Measurements from ENCODE around the gene SNRNP40.
"Not testable (repeated sequence)": the region's sequence is repeated elsewhere in the genome, so short reads cannot be mapped to it uniquely, and the experiment has no call there.

Gene SNRNP40

DNA sequence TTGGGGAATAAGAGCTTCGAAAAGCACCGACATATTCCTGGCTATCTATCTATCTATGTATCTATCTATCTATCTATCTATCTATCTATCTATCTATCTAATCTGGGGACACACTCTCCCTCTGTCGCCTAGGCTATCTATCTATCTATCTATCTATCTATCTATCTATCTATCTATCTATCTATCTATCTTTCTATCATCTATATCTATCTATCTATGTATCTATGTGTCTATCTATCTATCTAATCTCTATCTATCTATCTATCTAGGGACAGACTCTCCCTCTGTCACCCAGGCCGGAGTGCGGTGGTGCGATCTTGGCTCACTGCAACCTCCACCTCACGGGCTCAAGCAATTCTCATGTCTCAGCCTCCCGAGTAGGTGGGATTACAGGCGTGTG is 14.2 kb downstream of the SNRNP40 start:
- not testable (repeated sequence) for DNase-seq (ENCODE audit: low spot score)

DNA sequence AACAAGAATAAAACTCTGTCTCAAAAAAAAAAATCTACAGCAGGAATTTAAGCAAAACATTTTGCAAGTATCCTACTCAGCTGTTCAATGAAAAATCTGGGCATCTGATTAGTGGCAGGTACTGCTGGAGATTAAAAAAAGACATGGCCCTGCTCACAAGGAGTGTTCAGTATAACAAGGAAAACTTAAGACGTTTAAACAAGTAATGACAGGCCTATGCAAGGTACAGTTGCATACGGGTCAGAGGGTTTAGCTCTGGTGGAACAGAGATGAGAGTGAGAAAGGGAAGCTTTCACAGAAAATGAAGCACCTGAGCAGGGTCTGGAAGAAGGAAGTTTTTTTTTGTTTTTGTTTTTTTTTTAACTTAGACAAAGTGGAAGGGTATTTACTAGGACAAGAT is 23.0 kb downstream of the SNRNP40 start:
- DNase-seq (ENCODE audit: low spot score) = no peak

DNA sequence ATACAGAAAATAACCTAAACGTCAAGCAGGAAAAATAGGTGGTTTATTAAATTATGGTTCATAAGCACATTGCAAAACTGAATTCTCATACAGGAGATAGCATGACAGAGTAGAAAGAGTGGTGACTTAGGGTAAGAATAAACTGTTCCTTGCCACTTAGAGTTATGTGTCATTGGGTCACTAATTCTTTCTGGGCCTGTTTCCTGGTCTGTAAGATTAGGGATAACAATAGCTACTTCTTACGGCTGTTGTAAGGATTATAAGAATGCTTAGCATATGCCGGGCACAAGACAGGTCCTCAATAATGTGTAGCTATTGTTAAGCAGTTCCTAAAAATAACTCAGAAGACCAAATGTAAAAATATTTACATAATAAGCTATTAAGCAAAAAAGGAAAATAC is 24.2 kb downstream of the SNRNP40 start:
- DNase-seq (ENCODE audit: low spot score) = no peak

DNA sequence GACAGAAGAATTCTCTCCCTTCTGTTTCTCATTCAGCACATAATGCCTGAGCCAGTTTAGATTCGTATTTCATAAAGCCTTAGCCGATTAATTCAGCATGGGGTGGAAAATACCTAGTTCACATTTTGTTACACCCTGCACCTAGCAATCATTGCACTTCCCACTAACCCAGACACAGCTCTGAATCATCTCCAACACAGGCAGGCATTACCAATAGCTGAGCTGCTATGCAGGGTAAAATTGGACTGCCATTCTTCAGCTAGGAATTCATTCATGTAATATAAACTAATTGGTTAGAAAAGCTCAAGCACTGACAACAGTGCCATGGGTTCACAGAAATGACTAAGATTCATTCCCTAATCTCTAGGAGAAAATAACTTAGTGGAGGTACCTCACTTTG is 30.0 kb downstream of the SNRNP40 start:
- peak; percentile 69 for DNase-seq (ENCODE audit: low spot score)

DNA sequence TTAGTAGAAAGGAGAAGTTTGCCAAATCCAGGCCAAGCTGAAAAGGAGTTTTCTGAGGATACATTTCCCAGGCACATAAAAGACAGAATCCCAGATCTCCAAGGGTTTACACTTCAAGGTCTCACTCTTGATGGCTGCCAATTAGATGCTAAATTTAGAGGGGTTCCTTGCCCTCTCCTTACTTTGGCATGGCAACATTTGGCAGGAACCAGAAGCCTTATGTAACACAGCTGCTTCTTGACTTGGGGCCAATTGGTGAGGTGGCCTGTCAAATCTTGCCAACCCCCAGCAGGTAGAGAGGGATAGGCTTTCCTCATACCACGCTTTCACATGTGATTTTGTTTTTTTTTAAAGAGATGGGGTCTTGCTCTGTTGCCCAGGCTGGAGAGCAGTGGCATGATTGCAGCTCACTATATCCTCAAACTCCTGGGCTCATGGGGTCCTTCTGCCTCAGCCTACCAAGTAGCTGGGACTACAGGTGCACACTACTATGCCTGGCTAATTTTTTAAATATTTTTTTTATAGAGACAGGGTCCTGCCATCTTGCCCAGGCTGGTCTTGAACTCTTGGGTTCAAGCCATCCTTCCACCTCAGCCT is 31.7 kb downstream of the SNRNP40 start:
- DNase-seq (ENCODE audit: low spot score) = no peak

DNA sequence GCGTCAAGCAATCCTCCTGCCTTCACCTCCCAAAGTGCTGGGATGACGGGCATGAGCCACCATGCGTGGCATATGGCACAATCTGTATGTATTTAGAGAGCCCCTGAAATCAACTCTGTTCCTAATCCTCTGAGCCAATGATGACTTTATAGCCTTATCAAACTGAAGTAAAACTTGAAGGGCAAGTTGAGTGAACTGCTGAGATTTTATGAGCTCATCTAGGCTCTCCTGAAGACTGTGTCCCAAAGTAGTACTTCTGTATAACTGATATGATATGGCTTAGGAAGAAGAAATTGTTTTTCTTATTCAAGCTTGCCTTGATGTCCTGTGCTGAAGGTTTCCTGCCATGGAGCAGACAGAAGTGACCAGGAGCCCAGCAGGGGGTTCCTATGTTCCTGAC is 33.2 kb downstream of the SNRNP40 start:
- DNase-seq (ENCODE audit: low spot score) = no peak

DNA sequence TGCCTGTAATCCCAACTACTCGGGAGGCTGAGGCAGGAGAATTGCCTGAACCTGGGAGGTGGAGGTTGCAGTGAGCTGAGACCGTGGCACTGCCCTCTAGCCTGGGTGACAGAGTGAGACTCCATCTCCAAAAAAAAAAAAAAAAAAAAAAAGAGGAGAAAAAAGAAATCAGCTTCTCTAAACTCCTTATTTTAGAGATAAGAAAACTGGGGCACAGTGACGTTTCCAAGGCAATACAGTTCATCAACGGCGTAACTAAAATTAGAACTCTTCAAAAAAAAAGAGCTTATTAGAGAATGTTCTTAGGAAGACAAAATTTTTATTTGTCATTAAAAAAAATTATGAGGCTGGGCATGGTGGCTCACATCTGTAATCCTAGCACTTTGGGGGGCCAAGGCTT is 34.2 kb downstream of the SNRNP40 start:
- DNase-seq (ENCODE audit: low spot score) = not testable (repeated sequence)

DNA sequence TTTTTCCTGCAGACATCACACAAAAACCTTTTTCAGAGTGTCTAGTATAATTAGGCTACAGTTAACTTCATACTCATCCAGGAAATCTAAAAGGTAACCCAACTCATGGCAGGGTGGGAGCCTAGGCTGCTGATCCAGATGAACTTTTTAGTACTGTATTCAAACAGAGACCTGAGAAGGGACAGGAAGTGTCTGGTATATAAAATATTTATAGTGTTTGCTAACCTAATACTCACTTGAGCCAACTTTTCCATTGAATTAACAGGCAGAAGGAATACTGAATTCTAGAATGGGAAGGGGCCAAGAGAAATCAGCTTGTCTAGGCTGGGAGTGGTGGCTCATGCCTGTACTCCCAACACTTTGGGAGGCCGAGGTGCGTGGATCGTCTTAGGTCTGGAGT is 34.7 kb downstream of the SNRNP40 start:
- DNase-seq (ENCODE audit: low spot score) = no peak

DNA sequence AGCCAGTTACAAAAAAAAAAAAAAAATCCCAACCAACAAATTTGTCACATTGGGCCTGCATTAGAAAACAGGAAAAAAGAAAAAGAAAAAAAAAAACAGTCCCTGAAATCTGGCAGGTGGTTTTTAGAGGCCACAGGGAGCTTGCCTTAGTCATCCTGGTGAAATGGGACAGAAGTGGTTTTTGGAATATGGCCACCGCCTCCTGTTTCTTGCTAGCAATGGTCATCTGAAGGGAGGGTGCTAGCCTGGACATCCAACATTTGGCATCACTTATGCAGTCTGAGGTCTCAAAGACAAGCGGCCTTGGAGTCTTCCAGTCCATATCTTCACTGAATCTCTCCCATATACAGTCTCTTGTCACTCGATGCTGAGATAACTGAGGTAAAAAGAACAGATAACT is 36.8 kb downstream of the SNRNP40 start:
- DNase-seq (ENCODE audit: low spot score) = no peak

DNA sequence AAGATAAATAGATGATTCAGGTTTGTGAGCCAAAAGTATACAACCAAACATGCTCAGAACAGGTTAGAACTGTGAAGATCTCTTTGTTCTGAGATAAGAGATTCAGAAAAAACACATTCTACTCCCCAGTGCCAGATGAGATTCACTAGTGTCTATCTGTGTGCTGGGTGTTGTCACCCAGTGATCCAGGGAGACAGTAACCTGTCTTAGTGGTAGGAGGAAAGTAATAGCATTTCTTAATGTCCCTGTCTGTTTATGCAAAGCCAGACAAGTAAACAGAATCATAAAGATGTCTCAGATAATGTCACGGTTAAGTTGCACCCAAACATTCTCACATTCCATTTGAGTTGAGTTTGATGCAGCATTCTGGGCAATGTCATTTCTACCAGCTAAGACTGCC is 38.0 kb downstream of the SNRNP40 start:
- no peak for DNase-seq (ENCODE audit: low spot score)

DNA sequence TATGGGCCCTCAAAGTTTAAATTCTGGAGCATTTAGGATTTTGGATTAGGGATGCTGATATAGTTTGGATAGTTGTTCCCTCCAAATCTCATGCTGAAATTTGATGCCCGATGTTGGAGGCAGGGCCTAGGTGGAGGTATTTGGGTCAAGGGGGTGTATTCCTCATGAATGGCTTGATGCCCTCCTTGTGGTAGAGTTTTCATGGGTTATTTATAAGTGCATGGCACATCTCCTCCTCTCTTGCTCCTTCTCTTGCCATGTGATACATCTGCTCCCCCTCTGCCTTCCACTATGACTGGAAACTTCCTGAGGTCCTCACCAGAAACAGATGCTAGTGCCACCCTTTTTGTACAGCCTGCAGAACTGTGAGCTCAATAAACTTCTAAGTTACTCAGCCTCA is 39.4 kb downstream of the SNRNP40 start:
- no peak for DNase-seq (ENCODE audit: low spot score)

DNA sequence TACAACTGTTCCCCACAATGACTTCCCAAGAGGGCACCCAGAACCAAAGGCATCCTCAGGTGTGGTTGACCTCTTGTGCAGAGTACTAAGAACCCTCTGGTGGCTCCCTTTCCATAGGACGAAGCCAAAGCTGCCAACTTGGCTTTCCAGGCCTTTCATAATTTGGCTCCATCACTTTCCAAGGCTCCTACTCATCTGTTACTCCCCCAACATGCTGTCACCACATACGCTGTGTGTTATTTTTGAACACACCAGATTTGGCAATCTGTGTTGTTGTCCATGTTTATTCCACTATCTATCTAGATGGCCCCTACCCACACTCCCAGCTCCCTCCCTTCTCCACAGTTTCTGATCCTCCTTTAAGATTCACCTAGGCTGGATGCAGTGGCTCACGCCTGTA is 46.7 kb downstream of the SNRNP40 start:
- no peak for DNase-seq (ENCODE audit: low spot score)

DNA sequence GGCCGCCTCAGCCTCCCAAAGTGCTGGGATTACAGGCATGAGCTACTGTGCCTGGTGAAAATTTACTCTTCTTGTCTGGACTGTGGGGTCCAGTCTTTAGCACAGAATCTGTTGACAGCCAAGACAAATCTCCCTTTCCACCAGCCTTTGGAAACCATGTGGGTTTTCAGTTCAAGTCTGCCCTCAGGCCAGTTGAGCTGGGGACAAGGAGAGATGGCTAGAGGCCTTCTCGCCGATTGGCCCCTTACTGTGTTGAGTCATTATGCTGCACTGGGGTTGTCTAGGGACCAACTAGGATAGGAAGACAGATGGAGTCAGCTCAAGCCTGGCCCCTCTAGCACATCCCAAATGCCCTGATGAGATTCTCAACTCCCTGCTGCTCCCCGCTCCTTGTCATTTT is 48.3 kb downstream of the SNRNP40 start:
- no peak for DNase-seq (ENCODE audit: low spot score)

DNA sequence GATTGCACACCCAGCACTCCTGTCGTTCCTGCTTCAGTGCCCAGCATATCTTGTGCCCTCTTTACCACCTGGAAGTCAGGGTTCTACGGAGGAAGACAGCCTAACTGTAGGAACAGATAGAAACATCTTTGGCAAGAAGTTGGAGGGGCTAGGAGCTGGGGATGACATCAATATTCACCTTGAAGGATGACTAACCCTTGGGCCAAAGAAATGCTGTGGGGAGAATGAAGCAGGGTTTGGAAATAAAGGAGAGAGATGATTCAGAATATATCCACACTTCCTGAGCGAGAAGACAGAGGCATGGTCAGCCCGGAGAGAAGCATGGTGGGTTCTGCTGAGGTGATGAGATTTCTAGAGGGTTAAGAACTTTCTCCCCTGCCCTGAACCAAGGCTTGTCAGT is 52.3 kb downstream of the SNRNP40 start:
- no peak for DNase-seq (ENCODE audit: low spot score)

DNA sequence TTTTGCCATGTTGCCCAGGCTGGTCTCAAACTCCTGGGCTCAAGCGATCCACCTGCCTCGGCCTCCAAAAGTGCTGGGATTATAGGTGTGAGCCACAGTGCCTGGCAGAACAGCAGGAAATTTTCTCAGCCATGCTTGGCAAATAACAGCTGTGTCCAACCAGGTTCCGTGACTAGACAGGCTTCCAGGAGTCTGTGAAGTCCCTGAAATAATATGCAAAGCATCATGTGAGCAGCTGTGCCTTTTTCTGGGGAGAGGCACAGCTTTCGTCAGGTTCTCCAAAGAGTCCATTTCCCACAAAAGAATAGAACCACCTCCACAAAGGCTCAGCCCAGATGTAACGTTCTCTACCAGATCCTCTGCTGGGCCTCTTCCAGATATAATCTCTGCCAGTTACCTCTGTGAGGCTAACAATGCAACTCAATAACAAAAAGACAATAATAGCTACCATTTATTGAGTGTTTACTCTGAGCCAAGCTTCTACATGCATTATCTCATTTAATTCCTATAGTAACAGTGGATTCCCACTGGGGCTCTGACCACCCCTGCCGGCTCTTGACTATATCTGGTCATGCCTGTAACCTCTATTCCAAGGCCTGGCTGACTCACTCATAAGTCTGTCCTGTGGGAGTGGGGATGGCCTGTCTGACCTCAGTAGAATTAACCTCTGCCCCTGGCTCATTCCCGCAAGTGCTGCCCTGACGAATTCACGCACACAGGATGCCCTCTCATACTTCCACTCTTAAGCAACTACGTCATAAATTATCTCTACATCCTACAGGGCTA is 52.9 kb downstream of the SNRNP40 start:
- no peak for DNase-seq (ENCODE audit: low spot score)

DNA sequence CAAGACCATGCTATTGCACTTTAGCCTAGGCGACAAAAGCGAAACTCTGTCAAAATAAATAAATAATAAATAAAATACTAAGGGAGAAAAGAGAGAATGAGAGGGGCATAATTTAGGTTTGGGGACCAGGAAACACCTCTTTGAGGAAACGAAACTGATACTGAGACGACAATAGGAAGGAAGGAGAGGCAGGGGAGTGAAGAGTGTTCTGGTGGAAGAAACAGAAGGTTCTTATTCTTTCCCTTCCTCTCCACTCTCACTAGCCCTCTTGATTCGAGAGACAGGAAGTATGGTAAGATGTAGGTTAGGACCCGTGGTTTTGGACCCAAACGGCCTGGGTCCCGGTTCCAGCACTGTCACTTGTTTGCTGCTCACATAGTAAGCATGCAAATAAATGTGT is 55.3 kb downstream of the SNRNP40 start:
- DNase-seq (ENCODE audit: low spot score) = no peak

DNA sequence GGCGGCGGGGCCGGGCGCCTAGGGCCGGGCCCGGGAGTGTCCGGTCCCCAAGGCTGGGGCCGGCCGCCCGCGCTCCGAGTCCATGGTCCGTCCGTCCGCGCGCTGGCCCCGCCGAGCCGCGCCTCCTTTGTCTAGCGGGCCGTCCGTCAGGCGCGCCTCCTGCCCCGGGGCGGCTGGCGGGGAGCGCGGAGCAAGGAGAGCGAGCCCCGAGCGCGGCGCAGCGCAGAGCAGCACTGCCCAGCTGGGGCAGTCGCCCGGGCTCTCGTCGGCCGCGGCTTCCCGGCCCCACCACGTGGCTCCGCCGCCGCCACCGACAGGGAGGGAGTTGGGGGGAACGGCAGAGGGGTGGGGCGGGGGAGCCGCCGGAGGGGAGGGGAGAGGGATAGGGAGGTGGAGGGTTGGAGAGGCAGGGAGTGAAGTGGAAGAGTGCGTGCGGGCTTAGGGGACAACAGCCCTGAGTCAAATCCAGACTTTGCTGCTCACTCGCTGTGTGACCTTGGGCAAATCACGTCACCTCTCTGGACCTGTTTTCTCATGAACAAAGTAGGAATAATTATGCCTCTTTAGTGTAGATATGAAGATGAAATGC is 56.8 kb downstream of the SNRNP40 start, which contains the start of gene NKAIN1:
Gene NKAIN1, minus strand, starts transcription at position 235 of the 589 bp plus-strand sequence. CDS start 340 bp downstream, outside the sequence.
- peak; percentile 36 for DNase-seq (ENCODE audit: low spot score)

DNA sequence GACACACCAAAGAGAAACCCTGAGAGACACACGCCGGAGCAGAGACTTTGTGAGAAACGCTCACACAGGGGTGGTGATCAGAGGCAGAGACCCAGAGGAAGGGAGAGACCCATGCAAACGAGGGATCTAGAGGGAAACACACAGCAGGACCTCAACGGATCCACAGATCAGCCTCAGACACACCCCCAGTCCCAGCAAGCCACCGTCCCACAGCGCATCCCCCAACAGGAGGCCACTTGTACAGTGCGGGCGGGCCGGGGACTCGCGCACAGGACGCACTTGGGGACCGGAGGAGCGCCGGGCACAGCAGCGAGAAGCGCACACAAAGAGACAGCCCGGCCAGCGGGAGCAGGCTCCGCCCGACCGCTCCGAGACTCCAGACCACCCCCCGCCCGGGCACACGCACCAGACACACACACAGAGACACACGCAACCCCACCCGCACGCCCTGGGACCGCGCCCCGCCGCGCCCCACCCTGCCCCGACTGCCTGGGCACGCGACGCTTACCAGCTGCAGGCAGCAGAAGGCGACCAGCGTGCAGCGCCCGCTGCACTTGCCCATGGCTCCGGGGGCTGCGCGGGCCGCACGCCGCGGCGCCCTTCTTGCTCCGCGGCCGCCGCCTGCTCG is 57.5 kb downstream of the SNRNP40 start:
- DNase-seq (ENCODE audit: low spot score) = no peak

DNA sequence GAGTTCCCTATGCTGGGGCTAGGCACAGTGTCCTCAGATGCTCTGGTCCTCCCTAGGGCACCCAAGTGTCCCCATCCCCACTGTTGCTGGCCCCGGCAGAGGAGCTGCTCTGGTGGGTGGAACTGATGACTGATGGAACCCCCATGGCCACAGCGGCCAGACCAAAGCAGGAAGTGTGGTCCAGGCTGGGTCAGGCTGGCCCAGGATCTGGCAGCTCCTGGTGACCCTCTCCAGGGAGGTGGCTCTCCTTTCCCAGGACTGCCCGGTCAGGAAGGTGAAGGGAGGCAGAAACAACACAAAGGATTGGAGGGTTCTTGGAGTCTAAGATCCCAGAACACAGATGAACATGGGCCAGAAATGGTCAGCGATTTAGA is 58.0 kb downstream of the SNRNP40 start:
- DNase-seq (ENCODE audit: low spot score) = no peak

DNA sequence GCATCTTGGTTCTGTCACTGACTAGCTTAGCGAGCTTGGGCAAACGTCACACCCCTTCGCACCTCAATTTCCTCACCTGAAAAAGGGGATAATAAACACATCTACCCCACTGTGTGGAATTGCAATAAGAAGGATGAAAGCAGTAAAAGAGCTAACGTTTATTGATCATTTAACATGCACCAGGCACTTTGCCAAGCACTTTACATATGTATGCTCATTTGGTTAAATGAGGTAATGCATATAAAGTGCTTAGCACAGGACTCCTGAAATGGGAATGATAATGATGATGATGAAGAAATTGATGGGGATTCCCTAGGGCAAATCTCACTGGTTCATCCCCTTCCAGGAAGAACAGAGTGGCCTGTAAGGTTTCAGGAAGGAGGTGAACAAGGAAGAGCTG is 61.7 kb downstream of the SNRNP40 start:
- no peak for DNase-seq (ENCODE audit: low spot score)

DNA sequence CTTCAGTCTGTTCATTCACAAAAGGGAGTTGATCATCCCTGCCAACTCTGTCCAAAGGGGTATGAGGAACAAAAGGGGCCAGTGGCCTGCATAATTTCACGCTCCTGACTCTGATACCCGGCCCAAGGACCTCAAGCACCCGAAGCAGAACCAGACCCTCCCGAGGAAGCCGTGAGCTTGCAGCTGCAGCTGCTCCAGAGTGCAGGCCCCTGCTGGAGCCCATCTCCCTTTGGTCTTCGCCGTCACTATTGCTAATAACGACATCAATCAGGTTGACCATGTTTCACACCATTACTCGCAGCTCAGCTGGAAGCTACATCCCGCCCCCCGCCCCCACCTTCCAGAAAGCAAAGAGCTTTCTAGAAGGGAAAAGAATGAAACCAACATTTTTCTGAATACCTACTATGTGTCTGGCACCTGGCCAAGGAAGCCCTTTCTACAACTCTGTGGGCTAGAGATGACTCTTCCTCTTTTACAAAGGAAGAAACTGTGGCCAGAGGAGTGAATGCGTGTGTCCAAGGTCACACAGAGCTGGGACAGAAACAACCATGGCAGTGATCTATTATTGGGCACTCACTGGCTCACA is 62.4 kb downstream of the SNRNP40 start:
- DNase-seq (ENCODE audit: low spot score) = no peak

DNA sequence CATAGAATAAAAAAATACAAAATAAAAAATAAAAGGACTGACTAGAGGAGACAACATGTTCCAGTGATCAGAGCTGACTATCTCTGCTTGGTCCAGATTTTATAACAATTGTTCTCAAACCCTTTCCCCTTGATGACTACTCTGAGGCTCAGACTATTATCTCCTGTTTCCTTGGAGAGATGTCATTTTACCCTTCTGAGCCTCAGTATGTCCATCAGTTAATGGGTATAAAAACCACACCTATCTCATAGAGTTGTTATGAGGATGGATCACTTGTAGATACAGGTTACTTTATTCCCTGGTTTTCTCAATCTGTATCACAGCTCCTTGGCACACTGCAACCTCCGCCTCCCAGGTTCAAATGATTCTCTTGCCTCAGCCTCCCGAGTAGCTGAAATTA is 63.9 kb downstream of the SNRNP40 start:
- DNase-seq (ENCODE audit: low spot score) = no peak

DNA sequence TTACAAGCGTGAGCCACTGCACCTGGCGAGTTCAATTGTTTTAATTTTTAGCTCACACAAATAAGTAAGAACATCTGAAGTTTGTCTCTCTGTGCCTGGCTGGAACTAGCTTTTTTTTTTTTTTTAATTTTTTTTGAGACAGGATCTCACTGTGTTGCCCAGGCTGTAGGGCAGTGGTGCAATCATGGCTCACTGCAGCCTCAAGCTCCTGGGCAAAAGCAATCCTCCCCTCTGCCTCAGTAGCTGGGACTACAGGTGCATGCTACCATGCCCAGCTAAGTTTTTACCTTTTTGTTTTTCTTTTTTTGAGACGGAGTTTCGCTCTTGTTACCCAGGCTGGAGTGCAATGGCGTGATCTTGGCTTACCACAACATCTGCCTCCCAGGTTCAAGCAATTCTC is 64.8 kb downstream of the SNRNP40 start:
- no peak for DNase-seq (ENCODE audit: low spot score)

Measured in putamen (tissue), 1 donor.